GM21529 (cell line): Measurements from ENCODE around the gene ARID1B.

Experiments
- ATAC-seq: cut with Tn5 transposase; IDR thresholded peaks from one replicate; pipeline ENCODE4 v1.9.1; 2021; ENCODE audit not compliant: unreplicated experiment

The ARID1B gene

DNA sequence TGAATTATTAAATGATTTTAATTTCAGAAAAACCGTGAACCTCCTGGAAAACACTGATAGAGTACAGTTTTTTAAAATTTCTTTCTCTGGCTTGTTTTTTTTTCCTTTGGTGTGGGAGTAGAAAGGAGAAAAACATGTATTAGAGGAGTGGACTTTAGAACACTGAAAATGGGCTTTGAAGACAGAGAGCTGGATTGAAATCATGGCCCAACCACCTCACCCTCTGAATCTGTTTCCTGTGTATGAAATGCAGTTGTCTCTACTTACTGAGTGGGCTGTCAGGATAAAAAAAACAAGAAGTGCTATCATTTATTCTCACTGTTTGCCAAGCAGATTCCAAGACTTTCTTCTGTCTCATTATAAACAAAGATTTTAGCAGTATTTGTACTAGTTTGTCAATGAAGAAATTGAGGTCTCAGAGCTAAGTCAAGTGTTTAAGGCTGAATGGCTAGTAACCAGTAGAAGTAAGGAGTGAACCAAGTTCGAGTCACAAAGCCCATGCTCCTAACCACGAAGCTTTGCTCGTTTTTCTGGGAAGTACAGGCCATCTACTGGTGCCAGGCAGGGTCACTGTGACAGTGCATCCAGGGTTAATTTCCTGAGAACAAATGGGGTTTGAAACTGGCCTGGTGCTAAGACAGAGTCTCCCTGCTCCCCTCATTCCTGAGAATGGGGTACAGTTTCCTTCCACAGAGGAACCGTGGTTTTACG is 289.8 kb downstream of the ARID1B start:
- no peak for ATAC-seq

DNA sequence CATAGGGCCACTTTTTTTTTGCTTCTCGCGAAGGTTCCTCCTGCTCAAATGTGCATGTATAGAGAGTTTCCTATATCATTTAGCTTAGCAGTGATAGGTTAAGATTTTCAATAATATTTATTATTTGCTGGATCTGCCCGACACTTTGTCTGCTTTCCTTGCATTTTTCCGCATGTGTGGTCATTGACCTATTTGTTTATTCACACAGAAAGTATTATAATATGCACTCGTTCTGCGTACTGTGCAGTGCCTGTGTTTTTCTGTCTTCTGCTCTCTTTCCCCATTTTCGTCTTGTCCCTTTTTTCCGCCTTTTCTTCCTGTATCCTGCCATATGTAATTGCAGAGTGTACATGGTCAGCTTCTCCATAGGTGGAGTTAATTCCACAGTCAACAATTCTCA is 290.3 kb downstream of the ARID1B start:
- no peak for ATAC-seq

DNA sequence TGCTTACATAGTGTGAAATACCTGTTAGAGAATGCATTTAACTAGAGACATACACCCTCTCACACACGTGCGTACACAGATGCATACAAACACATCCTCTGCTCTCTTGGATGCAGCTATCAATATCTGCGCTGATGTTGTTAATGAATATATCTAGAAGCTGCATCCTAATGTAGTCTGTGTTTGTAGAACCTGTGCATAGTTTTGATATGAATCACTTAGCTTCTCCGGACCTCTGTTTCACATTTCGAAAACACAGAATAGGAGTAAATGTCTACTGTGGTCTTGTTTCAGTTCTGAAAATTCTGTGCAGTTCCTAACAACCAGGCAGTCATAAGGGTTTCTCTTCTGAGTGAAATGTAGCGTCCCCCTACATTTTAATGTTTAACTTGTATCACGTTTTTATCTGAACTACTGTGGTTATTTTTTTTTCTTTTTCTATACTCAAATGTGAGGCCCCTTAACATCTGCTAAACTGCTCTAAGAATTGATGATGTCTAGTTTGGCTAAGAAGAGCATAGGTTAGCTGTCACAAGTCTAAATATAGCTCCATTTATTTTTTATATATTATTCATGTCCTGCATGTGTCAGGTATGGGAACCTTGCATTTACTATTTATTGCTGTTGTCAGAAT is 291.6 kb downstream of the ARID1B start:
- peak; percentile 97 for ATAC-seq

DNA sequence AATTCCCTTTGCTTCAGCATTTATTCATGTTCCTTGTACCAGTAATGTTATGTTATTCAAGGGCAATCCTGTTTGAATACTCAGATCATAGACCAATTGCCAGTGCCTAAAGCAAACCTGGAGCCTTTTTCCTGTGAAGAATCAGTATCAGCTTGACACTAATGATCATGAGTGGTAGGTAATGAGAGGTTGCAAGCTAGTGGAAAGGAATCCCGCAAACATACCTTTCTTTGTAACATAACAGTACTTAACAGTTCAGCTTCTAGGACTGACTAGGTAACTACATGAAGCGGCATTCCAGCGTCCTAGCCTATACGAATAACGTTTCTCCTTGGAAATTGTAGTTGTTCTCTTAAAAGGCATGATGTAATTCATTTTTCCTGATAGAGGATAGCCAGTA is 292.4 kb downstream of the ARID1B start:
- no peak for ATAC-seq

DNA sequence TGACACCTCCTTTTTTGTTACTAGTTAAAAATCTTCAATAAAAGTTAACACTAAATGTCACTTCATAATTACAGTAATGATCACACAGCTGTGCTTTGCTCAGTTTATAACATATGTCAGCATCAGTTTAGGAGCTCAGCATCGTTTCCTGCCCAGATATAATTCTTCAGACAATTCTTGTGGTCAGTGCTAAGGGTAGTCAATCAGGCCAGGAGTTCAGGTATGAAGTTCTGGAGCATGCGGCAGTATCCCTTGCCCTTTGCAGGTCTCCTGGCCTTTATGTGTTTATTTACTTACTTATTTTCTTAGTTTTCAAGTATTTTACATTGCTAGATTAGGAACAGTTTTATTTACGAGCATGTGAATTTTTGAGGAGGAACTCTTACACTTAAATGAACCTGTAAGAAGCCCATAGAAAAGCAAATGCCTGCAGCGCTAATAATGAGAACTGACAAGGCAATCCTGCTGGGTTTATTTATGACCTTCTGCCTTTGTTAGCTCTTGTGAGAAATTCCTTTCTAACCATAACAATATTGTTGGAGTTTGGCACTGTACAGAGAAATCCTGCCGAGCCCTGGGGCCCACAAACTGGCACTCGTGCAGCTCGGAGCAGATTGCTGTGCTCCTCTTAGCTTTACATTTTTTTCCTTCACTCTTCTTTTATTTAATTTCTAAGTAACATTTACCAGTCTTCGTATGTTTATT is 293.4 kb downstream of the ARID1B start:
- no peak for ATAC-seq

DNA sequence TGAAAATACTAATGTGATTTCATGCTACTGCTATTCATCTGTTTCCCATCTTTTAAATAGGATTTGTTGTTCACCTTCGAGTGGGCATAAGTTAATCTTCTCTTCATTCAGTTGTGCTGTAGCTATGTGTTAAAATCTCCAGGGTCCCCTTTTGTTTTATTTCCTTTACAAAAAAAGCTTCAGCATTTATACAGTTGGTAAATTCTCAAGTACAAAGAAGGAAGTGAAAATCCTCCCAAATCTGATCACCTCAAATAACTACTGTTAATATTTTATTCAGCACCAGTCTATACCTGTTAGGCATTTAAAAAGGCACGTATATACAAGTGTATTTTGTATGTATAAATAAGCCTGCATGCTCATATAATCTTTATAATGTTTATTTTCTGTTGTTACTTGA is 294.9 kb downstream of the ARID1B start:
- no peak for ATAC-seq

DNA sequence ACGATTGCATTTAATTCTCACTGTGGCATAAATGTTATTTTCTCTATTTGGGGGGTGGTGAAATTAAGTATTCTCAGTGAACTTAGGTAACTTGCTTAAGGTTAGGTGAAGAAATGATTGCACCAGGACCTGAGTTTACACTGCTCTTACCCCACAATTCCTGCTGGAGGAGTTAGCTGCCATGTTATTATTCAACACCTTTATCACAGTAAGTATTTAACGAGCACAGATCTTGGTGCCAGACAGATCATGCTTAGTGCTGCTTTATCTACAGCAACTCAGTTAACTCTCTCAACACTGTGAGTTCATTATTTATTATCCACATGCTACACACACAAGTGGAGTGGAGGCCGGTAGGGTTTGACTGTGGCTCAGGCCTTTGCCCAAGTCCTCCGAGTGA is 296.4 kb downstream of the ARID1B start:
- ATAC-seq = no peak

DNA sequence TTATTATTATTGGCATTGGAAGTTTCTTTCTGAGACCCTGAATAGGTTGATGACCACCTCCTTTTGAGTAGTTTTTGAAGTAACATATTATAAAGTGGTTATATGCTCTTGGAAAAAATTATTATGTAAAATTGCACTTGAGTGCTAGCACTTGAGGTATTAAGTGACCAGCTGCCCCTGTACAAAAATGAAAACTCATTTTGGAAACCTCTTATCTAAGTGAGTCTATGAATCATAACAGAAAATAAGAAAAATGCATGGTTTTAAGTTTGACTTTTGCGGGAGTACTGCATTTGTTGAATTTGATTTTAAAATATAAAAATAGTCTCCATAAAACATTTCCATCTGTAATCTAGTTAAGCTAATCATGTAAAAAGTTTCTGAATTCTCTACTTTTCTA is 297.8 kb downstream of the ARID1B start:
- no peak for ATAC-seq

DNA sequence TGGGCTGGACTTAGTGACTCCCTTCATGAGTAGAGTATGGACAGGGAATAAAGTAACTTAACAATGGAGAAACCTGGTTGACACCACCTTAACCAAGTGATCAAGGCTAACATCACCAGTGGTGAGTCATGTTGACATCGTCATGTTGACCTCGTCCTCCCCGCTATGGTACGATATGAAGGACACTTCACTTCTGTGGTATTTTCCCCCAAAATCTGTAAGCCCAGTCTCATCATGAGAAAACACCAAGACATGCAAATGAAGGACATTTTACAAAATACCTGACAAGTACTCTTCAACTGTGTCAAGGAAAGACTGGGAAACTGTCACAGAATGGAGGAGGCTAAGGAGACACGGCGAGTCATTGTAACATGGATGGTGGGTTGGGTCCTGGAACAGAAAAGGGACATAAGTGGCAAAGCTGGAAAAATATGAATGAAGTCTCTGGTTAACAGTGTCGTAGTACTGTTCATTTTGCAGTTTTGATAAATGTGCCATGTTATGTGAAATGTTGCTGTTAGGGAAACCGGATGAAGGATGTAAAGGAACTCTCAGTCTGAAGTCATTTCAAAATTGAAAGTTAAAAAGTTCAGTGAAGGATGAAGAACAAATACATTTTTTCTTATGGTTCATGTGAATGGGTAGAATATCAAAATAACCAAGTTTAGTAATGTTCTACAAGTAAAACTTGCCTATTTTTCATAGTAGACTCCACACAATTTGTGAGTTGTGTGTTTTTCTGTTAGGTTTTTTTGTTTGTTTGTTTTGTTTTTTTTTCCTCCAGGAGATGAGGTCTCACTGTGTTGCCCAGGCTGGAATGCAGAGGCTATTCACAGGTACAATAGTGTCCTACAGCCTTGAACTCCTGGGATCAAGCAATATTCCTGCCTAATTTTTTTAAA is 298.6 kb downstream of the ARID1B start:
- peak; percentile 89 for ATAC-seq

DNA sequence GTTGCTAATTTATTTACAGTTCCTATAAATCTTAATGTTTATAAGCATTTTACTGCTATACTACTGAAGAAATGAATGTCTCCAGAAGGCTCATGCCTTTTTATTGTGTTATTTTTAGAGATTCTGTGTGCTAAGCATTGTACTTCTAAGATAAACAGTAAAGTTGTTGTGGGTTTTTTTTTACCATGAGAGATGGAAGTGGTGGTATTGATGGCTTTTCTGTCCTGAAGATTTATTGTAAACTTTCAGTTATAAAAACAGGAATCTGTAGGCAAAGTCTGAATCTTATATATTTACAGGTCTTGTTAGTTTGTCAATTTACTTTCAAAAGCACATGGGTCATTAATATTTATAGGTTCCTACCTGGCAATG is 299.3 kb downstream of the ARID1B start:
- ATAC-seq = no peak

DNA sequence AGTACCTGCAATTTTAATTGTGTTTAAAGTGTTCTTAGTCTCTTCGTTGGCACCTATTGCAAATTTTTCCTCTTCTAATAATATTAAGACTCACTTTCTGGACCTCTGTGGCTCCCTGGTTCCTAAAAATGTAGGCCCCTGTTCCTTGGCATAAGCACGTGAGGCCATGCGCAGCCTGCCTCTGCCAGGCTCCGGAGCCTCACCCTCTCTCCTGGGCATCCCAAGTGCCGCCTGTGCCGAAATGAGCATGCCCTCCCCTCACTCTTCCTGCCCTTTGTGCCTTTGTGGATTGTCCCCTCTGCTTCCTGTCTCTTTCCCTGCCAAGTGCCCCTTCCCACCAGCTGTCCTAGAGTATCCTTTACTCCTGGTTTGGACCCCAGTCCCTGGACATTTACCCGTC is 300.1 kb downstream of the ARID1B start:
- ATAC-seq = no peak

DNA sequence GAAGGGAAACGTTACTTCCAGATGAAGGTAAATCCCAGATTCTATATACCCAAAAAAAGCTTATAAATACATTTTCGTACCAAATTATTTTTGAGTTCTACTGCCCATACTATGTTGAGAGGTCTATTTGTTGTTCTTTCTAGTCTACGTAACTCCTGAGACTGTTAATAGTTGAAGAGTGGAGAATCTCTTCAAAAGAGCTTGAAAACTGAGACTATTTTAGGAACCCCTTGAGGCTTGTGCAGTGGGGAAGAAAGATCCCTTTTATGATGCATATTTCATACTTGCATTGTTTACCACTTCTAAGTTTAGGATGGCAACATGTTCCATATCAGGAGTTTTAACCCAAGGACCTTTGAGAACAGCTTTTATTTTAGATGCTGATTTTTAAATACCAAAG is 301.1 kb downstream of the ARID1B start:
- no peak for ATAC-seq

DNA sequence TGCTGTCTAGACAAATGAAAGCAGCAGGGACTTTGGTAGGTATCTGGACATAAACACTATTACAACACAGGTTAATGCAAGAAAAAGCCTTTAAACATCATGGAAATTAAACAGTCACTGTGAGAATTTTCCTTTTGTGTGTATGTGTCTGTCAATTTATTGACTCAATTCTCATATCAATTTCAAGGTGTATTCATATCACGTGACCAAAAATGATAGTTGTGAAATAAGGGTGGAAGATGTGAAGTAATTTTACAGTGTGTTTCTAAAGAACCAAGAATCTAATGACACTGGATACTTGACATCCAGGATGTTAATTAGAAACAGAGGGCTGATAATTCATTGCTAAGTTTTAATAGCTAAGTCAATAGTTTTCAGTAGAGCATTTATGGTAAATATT is 302.1 kb downstream of the ARID1B start:
- no peak for ATAC-seq

DNA sequence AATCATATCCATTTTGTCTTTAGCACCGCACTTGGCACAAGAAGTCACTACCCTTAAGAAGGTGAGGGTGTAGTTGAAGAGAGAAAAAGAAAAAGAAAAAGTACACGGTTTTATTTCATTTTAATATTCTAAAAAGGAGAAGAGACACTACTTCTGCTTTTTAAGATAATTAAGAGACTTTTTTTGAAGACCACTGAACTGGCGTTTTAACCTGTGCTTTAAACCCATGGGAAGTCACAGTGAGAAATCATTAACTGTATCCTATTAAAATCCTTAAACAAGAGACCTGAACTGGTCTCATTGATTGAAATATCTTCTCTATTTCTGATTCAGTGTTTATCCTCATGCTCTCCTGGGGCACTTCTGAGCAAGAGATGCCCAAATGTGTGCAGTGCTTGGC is 302.6 kb downstream of the ARID1B start:
- no peak for ATAC-seq

DNA sequence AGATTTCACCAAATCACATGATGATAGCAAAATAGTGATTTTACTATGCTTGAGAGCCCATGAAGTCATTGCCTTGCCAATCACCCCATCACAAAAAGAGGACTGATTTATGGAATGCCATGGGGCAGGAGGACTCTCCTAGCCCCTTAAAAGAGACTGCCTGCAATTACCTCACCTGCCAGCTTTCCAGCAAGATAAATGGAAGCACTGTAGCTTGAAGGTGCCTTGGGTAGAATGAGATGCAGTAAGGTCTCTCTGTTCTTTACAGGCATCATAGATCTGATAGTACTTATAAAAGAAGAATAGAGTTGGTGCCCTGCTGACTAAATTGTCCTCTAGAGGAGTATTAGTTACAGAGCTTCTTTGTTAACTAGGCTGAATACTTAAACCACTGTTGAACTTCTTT is 303.8 kb downstream of the ARID1B start:
- ATAC-seq = no peak

DNA sequence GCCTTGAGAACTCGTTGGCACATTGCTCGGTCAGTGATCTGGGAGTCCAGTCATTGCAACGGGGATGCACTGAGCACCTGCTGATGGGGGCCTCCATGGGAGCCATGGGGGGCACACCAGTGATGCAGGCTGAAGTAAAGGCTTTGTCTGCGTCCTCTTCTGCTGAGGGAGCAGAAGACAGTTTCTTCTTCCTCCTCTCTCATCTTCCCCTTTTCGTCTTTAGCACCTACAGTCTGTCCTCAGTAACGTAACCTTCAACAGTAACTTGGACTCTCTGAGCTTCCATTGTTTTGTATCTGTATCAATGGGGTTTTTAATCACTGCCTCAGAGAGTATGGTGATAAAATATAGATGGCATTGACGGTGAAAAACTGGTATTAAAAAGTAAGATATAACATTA is 306.2 kb downstream of the ARID1B start:
- no peak for ATAC-seq

DNA sequence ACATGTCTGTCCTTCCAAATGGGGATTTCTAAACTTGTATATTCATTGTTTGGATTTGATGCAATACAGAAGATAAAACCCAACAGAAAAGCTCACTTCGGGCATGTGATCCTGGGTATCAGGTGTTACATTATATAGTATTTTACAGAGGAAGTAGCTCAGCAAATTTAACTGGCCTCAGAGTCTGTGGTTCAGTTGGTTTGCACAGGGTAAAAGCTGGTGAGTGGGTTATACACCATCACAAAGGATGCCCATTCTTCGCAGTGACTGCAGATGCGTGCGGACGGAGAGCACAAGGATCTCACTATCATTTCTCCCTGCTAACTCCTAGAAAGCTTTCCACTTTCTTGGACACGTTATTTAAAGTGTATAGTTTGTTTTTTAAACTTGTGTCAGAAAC is 309.5 kb downstream of the ARID1B start:
- no peak for ATAC-seq

DNA sequence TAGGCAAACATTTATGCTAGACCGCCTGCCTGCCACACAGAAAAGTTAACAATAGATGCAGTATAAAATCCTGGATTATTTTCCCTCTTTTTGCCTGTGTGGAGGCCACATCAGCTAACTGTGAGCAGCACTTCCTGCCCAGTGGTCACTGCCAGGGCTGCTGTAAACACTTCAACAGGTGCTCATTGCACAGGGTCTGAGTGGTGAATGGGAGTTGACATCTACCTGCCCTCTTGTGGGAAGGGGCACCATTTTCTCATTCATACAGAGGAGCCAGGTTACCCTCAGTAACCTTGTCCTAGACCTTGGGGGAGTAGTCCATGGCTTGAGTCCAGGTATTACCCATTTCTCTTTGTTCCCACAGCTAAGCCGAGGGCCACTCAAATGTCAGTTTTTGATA is 310.8 kb downstream of the ARID1B start:
- ATAC-seq = no peak

DNA sequence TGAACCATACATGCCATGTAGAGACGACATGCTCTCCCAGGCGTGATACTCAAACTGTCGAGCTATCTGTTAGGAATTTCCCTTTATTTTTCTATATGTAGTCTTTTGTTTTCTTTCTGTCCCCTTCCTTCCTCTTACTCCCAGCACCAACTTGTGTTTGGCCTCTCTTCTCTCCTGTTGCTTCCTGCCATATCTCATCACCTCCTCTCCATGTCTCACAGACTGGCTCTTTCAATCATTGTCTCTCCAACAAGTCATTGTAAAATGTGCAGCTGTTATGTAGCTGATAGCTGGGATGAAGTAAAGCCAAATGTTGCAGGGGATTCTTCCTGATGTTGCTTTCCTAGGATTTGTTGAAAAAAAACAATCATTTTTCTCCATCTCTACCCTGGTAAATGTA is 311.7 kb downstream of the ARID1B start:
- no peak for ATAC-seq

DNA sequence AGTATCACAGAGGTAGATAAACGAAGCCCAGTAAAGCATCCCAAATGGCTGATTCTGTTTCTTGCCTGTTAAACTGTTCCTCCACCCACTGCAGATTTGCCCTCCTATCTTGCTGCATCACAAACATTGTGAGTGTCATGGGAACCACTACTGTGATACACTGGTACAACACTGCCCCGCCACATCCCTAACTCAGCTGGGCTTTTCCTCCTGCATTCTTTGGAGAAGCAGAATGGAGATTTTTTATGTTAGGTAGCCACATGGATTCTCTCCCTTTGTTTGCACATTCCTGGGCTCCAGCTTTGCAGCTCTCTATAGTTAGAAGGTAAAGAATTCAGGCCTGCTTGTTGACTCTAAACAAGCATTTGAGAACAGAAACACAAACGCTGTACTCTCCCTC is 312.1 kb downstream of the ARID1B start:
- ATAC-seq = no peak

DNA sequence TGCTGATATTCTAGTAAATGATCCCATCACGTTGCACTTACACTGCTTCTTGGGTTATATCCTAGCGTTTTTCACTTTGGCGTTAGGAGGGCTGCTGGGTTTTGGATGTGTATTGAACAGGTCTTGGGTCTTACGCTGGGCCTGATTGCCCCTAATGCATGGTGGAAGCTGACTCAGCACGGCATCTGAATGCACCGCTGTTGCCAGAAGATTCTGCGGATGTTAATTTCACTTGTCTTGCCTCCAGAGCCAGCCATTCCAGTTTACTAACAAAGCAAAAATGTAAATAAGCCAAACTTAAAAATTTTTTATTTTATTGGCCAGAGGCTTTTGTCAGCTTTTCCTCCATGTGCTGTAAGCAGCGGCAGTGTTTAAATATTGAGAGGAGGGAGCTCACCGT is 312.7 kb downstream of the ARID1B start:
- ATAC-seq = no peak
